ENCODE data around the gene DAB2.
A peak's percentile ranks its signal among the peaks of the same experiment; 100 is the strongest.

DNA sequence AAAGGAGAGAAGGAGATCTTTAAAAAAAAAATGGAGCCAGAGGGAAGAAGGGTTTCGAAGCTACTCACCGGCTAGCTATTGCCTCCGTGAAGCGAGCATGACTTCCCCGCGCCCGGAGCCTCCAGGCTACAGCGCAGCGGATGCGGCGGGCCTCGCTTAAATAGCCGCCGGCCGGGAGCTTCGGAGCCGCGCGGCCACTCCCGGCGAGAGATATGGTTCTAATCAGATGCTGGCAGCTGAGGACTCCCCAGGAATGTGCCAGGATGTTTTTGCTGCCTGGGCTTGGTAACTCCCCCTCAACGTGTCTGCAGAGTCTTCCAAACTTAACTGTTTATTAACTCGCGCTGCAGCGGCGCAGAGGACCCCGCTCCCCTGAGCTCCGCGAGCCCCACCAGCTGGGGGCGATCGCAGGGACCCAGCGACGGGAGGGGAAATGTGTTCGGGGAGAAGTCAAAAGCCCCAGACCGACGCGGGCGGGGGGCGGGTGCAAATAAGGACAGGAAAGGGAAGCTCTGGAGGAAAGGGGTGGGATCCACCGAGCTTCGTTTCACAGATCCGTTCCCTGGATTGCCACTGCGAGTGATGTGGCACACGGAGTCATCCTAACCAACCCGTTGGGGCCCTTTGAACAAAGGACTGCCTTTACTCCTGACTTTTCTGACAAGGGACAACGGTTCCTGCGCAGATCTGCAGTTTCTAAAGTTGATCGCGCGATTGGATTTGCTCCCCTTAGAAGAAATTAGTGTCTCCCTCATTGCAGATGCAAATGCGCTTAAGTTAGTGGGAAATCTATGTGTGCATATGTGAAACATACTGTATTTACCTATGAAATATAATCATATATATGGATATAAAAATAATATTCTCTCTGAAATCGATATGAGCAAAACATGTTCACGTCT, at the start of gene DAB2:
- TF ChIP-seq, protein P1, sequence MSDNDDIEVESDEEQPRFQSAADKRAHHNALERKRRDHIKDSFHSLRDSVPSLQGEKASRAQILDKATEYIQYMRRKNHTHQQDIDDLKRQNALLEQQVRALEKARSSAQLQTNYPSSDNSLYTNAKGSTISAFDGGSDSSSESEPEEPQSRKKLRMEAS (IDR thresholded peaks at IDR 0.05) = peak; percentile 47; the same call in 1 of the 2 replicates
- no peak for TF ChIP-seq EZH2phosphoT487 (IDR thresholded peaks at IDR 0.05; ENCODE audit: borderline replicate concordance)
- TF ChIP-seq EZH2 (IDR thresholded peaks at IDR 0.05) = no peak

Data from HCT116 (cell line).